Stimulated activated CD4-positive, alpha-beta T cell treated with anti-CD3 and anti-CD28 coated beads, Interleukin-4, amount 100 ng/mL, for 24 hours (primary cell): ENCODE data around the gene DLGAP1.
"Not testable (repeated sequence)": the region's sequence is repeated elsewhere in the genome, so short reads cannot be mapped to it uniquely, and the experiment has no call there.

Experiments
- DNase-seq: peaks from one replicate; pipeline ENCODE4 v3.0.0-alpha.2; 2020

The DLGAP1 gene

GRCh38 chr18:3704556-3705344, 750.4 kb downstream of the DLGAP1 start:
- DNase-seq: no peak

GRCh38 chr18:3703732-3704176, 751.4 kb downstream of the DLGAP1 start:
- DNase-seq: peak; percentile 8

GRCh38 chr18:3699707-3700567, 755.2 kb downstream of the DLGAP1 start:
- DNase-seq: not testable (repeated sequence)

GRCh38 chr18:3694030-3694778, 760.9 kb downstream of the DLGAP1 start:
- DNase-seq: not testable (repeated sequence)

- DNase-seq: no peak
Observed at GRCh38 chr18:3693410-3693809, 761.7 kb downstream of the DLGAP1 start.

GRCh38 chr18:3692691-3693090, 762.4 kb downstream of the DLGAP1 start:
- no peak for DNase-seq

GRCh38 chr18:3692113-3692621, 762.9 kb downstream of the DLGAP1 start:
- DNase-seq: no peak

- DNase-seq: no peak
Observed at GRCh38 chr18:3691705-3692104, 763.4 kb downstream of the DLGAP1 start.

- no peak for DNase-seq
Observed at GRCh38 chr18:3690764-3691066, 764.4 kb downstream of the DLGAP1 start.

GRCh38 chr18:3689986-3690763, 764.9 kb downstream of the DLGAP1 start:
- DNase-seq: no peak

- no peak for DNase-seq
Observed at GRCh38 chr18:3689091-3689490, 766.0 kb downstream of the DLGAP1 start.

GRCh38 chr18:3688690-3689089, 766.4 kb downstream of the DLGAP1 start:
- no peak for DNase-seq

GRCh38 chr18:3683483-3683882, 771.6 kb downstream of the DLGAP1 start:
- no peak for DNase-seq

- DNase-seq: no peak
Observed at GRCh38 chr18:3682061-3682460, 773.0 kb downstream of the DLGAP1 start.

- no peak for DNase-seq
Observed at GRCh38 chr18:3679241-3679640, 775.9 kb downstream of the DLGAP1 start.

GRCh38 chr18:3675994-3676393, 779.1 kb downstream of the DLGAP1 start:
- no peak for DNase-seq

- no peak for DNase-seq
Observed at GRCh38 chr18:3675446-3675845, 779.7 kb downstream of the DLGAP1 start.

- DNase-seq: no peak
Observed at GRCh38 chr18:3671176-3671575, 783.9 kb downstream of the DLGAP1 start.

- no peak for DNase-seq
Observed at GRCh38 chr18:3669376-3669775, 785.7 kb downstream of the DLGAP1 start.

GRCh38 chr18:3667255-3668137, 787.6 kb downstream of the DLGAP1 start:
- DNase-seq: no peak

- DNase-seq: no peak
Observed at GRCh38 chr18:3666526-3667254, 788.4 kb downstream of the DLGAP1 start.
